Measurements from ENCODE around the gene HCLS1.

DNA sequence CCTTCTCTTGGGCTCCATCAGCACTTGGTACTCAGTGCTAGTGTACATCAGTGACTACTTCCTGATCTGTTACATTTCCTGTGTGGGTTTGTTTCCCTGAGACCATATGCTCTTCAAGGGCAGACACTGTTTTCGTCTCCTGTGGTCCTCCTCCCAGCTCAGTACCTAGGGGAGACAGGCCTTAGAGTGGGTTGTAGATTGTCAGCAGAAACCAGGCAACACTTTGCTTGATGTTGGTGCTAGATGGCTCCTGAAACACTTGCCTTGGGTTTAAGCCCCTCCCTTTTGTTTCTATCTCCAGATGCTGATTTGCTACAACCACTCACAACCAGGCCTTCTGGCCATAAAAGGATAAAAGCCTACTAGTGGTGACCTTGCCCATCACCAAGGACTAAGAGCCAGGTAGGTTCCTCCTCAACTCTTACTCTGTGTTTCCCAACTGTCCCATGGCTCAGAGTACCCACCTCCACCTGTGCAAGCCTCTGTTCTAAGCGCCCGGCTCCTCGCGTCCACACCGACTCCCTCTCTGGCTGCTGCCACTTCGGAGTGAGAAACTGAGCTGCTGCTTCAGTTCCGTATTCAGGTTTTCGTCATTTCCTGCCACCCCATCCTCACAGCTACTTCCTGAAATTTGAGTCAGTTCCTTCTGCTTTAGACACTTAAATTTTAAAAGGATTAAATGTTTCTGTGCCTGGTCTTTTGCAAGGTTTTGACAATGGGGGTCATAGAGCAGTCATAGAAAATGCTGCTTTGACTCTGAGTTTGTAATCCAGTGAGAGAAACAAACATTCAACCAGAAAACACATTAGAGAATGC lies at the start of gene HCLS1:
- TF ChIP-seq, protein P1, sequence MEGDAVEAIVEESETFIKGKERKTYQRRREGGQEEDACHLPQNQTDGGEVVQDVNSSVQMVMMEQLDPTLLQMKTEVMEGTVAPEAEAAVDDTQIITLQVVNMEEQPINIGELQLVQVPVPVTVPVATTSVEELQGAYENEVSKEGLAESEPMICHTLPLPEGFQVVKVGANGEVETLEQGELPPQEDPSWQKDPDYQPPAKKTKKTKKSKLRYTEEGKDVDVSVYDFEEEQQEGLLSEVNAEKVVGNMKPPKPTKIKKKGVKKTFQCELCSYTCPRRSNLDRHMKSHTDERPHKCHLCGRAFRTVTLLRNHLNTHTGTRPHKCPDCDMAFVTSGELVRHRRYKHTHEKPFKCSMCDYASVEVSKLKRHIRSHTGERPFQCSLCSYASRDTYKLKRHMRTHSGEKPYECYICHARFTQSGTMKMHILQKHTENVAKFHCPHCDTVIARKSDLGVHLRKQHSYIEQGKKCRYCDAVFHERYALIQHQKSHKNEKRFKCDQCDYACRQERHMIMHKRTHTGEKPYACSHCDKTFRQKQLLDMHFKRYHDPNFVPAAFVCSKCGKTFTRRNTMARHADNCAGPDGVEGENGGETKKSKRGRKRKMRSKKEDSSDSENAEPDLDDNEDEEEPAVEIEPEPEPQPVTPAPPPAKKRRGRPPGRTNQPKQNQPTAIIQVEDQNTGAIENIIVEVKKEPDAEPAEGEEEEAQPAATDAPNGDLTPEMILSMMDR (conservative IDR thresholded peaks at IDR 0.05; ENCODE audit: low read length): 0 out of 2 replicates have a peak, but pooled peaks have one; percentile 29
- no peak for TF ChIP-seq EZH2phosphoT487 (IDR thresholded peaks at IDR 0.05; ENCODE audit: borderline replicate concordance, low read depth, low read length)
